RWPE2 (cell line): ENCODE data around the gene PRDM16.
"Not testable (repeated sequence)": the region's sequence is repeated elsewhere in the genome, so short reads cannot be mapped to it uniquely, and the experiment has no call there.

Experiments used
- ATAC-seq: fragments of 200-7000 bp; cut with Tn5 transposase; 3 replicates; pipeline ENCODE4 v1.9.1; 2021; ENCODE audit warnings: low read depth
- DNase-seq: peaks from one replicate; pipeline ENCODE4 v3.0.0-alpha.2; 2020; ENCODE audit warnings: low spot score
- H3K27ac ChIP-seq: fragments of 450-650 bp; 2 replicates; pipeline ENCODE4 v1.5.1; 2017; ENCODE audit warnings: mild to moderate bottlenecking; ENCODE audit not compliant: poor library complexity, severe bottlenecking
- H3K27me3 ChIP-seq: fragments of 250-450 bp; sonication (Bioruptor Pico); 2 replicates; pipeline ENCODE4 v1.5.1; 2021; ENCODE audit warnings: mild to moderate bottlenecking, moderate library complexity; ENCODE audit not compliant: insufficient read depth, poor library complexity, severe bottlenecking
- H3K36me3 ChIP-seq: fragments of 250-450 bp; sonication (Bioruptor Pico); 2 replicates; pipeline ENCODE4 v1.5.1; 2020; ENCODE audit warnings: low read depth, mild to moderate bottlenecking, moderate library complexity
- H3K4me1 ChIP-seq: fragments of 250-450 bp; sonication (Bioruptor Pico); 2 replicates; pipeline ENCODE4 v1.5.1; 2021; ENCODE audit warnings: mild to moderate bottlenecking, moderate library complexity; ENCODE audit not compliant: insufficient read depth, poor library complexity, severe bottlenecking
- H3K4me3 ChIP-seq: fragments of 250-450 bp; sonication (Bioruptor Pico); 2 replicates; pipeline ENCODE4 v1.5.1; 2021; ENCODE audit warnings: mild to moderate bottlenecking, moderate library complexity; ENCODE audit not compliant: severe bottlenecking
- H3K9me3 ChIP-seq: fragments of 250-450 bp; sonication (Bioruptor Pico); 2 replicates; pipeline ENCODE4 v1.5.1; 2021; ENCODE audit warnings: mild to moderate bottlenecking, moderate library complexity; ENCODE audit not compliant: severe bottlenecking
- TF ChIP-seq, protein P1 (sequence below): fragments of 450-650 bp; IDR thresholded peaks from one replicate; pipeline ENCODE4 v1.5.1; 2017; ENCODE audit warnings: mild to moderate bottlenecking, moderate library complexity; ENCODE audit not compliant: poor library complexity, severe bottlenecking

The PRDM16 gene

DNA sequence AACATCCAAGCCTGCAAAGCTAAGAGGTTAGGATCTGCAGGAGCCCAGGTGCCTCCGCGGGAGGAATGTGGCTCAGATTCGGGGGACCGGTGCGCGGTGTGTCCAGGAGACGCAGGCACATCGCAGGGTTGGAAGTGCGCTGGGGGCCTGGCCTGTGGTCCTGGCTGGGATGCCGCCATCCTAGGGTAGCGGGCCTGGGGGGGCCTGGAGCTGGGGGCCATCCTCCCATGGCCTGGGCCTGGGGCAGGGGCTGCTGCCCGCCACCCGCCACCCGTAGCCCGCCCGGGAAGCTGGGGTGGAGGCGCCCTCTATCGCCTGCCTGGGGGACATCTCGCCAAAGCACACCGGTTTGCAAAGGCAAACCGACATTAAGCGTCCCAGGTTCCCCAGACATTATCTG lies 214.8 kb downstream of the PRDM16 start:
- TF ChIP-seq, protein P1, sequence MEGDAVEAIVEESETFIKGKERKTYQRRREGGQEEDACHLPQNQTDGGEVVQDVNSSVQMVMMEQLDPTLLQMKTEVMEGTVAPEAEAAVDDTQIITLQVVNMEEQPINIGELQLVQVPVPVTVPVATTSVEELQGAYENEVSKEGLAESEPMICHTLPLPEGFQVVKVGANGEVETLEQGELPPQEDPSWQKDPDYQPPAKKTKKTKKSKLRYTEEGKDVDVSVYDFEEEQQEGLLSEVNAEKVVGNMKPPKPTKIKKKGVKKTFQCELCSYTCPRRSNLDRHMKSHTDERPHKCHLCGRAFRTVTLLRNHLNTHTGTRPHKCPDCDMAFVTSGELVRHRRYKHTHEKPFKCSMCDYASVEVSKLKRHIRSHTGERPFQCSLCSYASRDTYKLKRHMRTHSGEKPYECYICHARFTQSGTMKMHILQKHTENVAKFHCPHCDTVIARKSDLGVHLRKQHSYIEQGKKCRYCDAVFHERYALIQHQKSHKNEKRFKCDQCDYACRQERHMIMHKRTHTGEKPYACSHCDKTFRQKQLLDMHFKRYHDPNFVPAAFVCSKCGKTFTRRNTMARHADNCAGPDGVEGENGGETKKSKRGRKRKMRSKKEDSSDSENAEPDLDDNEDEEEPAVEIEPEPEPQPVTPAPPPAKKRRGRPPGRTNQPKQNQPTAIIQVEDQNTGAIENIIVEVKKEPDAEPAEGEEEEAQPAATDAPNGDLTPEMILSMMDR = no peak
- Histone ChIP-seq H3K4me3 (no peak overlapping the region), H3K4me1 (no peaks in the 10 kb centered on the region), H3K27ac (no peak overlapping the region), H3K36me3 (no peaks in the 10 kb centered on the region), H3K27me3 (peaks cover 22% of the 10 kb centered on the region), H3K9me3 (no peaks in the 10 kb centered on the region)
- no peak for ATAC-seq
- DNase-seq = no peak

- DNase-seq (no peak), ATAC-seq (no peak)
- Histone ChIP-seq H3K4me3 (no peak overlapping the region), H3K4me1 (no peaks in the 10 kb centered on the region), H3K27ac (no peak overlapping the region), H3K9me3 (no peaks in the 10 kb centered on the region), H3K36me3 (no peaks in the 10 kb centered on the region), H3K27me3 (peaks cover 22% of the 10 kb centered on the region)
- TF ChIP-seq, protein P1 = no peak
These were observed 215.7 kb downstream of the PRDM16 start for GRCh38 chr1:3284691-3285090.

DNA sequence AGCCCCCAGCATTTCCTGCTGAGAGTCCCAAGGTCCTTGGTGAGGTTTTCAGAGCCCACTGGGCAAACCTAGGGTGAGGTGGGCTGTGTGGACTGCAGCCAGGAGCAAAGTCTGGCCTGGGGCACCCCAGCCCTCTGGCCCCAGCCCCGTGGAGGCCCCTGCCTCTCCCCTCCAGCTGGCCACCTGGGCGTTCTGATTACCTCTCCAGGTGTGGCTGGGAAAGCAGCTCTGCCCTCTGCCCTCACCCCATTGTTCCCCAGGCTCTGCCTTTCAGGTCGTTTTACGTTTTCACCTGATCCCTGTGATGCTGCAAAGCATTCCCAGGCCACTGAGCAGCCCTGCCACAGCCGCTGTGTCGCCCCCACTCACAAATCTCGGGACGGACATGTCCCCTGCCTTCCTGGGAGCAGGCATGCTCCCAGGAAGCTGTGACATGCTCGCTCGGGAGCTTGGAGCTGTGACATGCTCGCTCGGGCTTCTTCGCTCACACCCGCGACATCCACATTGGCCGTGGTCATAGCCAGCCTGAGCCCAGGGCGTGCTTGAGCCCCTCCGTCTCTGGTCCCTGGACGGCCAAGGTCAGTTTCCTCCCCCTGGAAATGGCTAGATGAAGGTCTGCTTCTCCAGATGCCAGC lies 216.2 kb downstream of the PRDM16 start:
- TF ChIP-seq, protein P1 = no peak
- H3K4me3 ChIP-seq = no peak overlapping the region
- no peaks in the 10 kb centered on the region for H3K9me3 ChIP-seq
- peaks cover 22% of the 10 kb centered on the region for H3K27me3 ChIP-seq
- no peak overlapping the region for H3K27ac ChIP-seq
- H3K4me1 ChIP-seq = no peaks in the 10 kb centered on the region
- no peak for DNase-seq
- H3K36me3 ChIP-seq = no peaks in the 10 kb centered on the region
- no peak for ATAC-seq

GRCh38 chr1:3287095-3287494 lies 218.1 kb downstream of the PRDM16 start:
- DNase-seq, H3K36me3 ChIP-seq, H3K4me3 ChIP-seq, H3K9me3 ChIP-seq, H3K27ac ChIP-seq, H3K4me1 ChIP-seq, ATAC-seq: not testable (repeated sequence)
- peaks cover 22% of the 10 kb centered on the region for H3K27me3 ChIP-seq

DNA sequence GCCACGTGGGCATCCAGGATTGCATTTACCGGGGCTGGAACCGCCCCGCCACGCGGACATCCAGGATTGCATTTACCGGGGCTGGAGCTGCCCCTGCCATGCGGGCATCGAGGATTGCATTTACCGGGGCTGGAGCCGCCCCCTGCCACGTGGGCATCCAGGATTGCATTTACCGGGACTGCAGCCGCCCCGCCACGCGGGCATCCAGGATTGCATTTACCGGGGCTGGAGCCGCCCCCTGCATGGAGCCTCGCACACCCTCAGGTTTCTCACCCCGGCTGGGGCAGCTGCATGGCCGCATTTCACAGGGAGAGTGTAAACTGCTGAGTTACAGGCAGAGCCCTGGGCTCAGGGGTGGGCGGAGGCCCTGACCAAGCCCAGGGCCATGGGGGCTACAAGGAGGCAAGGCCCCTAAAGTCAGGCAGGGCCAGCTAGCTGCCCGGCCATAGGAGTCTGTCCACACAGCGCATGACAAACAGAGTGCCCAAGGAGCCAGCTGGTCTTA lies 218.7 kb downstream of the PRDM16 start:
- no peak overlapping the region for H3K27ac ChIP-seq
- no peaks in the 10 kb centered on the region for H3K4me1 ChIP-seq
- H3K9me3 ChIP-seq = no peaks in the 10 kb centered on the region
- no peak overlapping the region for H3K4me3 ChIP-seq
- peaks cover 26% of the 10 kb centered on the region for H3K27me3 ChIP-seq
- TF ChIP-seq, protein P1 = no peak
- ATAC-seq (no peak), DNase-seq (no peak)
- H3K36me3 ChIP-seq = no peaks in the 10 kb centered on the region
